ENCODE results near the gene JADE2. TPM values are rescaled to one million over a fixed set of nuclear protein-coding genes. Genes with fewer than 3 reads are reported as not detected.

The JADE2 gene
- total and polyA plus RNA-seq, 4 donors, result 12.4 to 53.5 (median 20.3) TPM

- H3K9ac ChIP-seq (ENCODE audit: insufficient read depth in 1 of 2, low read length in 2 of 2), result no peak overlapping the region
- no peak overlapping the region for H3K27ac ChIP-seq (ENCODE audit: low read depth in 1 of 2, low read length in 1 of 2)
- ATAC-seq (ENCODE audit: insufficient read depth, low FRiP score) (no peak), DNase-seq (no peak)
- peaks cover 0 to 27% (median 10%) of the 10 kb centered on the region in 5 donors for H3K4me1 ChIP-seq (ENCODE audit: control insufficient read depth in 5 of 5, insufficient read depth in 5 of 5, low read length in 5 of 5)
- no peaks in the 10 kb centered on the region for H3K27me3 ChIP-seq (ENCODE audit: control insufficient read depth in 3 of 3, insufficient read depth in 3 of 3, low read length in 2 of 3)
- H3K36me3 ChIP-seq (ENCODE audit: control insufficient read depth in 4 of 4, insufficient read depth in 4 of 4, low read length in 4 of 4), result no peaks in the 10 kb centered on the region
- WGBS, 2 donors, result 90 to 93% methylated on average over 13 of the region's 13 CpGs
- H3K9me3 ChIP-seq (ENCODE audit: control insufficient read depth in 4 of 4, insufficient read depth in 3 of 4, low read length in 3 of 4), result no peaks in the 10 kb centered on the region
- no peak overlapping the region for H3K4me3 ChIP-seq
- TF ChIP-seq, protein P1, sequence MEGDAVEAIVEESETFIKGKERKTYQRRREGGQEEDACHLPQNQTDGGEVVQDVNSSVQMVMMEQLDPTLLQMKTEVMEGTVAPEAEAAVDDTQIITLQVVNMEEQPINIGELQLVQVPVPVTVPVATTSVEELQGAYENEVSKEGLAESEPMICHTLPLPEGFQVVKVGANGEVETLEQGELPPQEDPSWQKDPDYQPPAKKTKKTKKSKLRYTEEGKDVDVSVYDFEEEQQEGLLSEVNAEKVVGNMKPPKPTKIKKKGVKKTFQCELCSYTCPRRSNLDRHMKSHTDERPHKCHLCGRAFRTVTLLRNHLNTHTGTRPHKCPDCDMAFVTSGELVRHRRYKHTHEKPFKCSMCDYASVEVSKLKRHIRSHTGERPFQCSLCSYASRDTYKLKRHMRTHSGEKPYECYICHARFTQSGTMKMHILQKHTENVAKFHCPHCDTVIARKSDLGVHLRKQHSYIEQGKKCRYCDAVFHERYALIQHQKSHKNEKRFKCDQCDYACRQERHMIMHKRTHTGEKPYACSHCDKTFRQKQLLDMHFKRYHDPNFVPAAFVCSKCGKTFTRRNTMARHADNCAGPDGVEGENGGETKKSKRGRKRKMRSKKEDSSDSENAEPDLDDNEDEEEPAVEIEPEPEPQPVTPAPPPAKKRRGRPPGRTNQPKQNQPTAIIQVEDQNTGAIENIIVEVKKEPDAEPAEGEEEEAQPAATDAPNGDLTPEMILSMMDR (IDR thresholded peaks at IDR 0.05; ENCODE audit: control extremely low read depth, extremely low read depth), result no peak
Measured at GRCh38 chr5:134509308-134510040, 16.0 kb upstream of the JADE2 start.

GRCh38 chr5:134510970-134511795, 14.3 kb upstream of the JADE2 start:
- H3K27me3 ChIP-seq (ENCODE audit: control insufficient read depth in 3 of 3, insufficient read depth in 3 of 3, low read length in 2 of 3), result no peaks in the 10 kb centered on the region
- no peaks in the 10 kb centered on the region for H3K9me3 ChIP-seq (ENCODE audit: control insufficient read depth in 4 of 4, insufficient read depth in 3 of 4, low read length in 3 of 4)
- H3K36me3 ChIP-seq (ENCODE audit: control insufficient read depth in 4 of 4, insufficient read depth in 4 of 4, low read length in 4 of 4), result no peaks in the 10 kb centered on the region
- H3K27ac ChIP-seq (ENCODE audit: low read depth in 1 of 2, low read length in 1 of 2), result peak overlapping the region in 1 of 2 donors; percentile 66
- peak; percentile 30 for ATAC-seq (ENCODE audit: insufficient read depth, low FRiP score)
- no peak overlapping the region for H3K9ac ChIP-seq (ENCODE audit: insufficient read depth in 1 of 2, low read length in 2 of 2)
- TF ChIP-seq, protein P1 (IDR thresholded peaks at IDR 0.05; ENCODE audit: control extremely low read depth, extremely low read depth), result no peak
- peaks cover 0 to 26% (median 10%) of the 10 kb centered on the region in 5 donors for H3K4me1 ChIP-seq (ENCODE audit: control insufficient read depth in 5 of 5, insufficient read depth in 5 of 5, low read length in 5 of 5)
- WGBS, 2 donors, result 65 to 81% methylated on average over 9 of the region's 9 CpGs
- H3K4me3 ChIP-seq, result no peak overlapping the region
- peak in 2 of 3 donors; percentile 23 to 53 for DNase-seq

DNA sequence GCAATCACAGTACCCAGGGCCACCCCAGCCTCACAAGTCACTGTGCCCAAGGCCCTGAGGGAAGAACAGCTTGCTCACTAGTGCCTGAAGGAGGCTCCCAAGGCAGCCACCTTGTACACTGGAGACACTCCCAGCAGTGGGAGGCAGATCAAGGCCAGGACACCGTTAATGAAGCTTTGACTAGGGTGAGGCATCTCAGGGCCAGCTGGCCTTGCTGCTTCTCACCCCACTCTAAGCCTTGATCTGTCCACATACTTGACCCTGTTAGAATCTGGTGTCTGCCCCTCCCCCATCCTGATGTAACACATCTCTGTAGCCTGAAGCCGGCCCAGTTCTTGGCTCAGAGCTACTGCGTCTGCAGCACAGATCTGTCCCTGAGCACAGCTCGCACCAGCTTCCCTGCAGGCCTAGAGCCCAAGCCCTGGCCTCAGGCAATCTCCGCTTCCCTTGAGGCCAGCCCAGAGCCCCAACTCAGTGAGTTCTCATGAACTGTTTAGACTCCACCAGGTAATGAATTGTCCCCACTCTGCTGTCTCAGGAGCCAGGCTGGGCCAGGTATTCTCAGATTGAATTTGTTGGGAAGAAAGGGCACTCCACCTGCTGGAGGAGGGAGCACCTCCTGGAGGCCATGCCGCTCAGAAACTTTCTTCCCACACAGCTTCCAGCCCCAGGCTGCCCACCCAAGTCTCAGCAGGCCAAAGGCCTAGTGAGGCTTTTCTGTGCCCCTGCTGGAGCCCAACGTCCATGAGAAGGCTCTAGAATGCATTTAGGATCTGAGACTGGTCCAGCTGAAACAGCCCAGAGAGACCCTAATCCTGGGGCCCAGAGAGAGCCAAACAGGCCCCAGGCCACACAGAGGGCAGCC, 13.4 kb upstream of the JADE2 start:
- TF ChIP-seq, protein P1 (IDR thresholded peaks at IDR 0.05; ENCODE audit: control extremely low read depth, extremely low read depth), result no peak
- peaks cover 0 to 17% (median 10%) of the 10 kb centered on the region in 5 donors for H3K4me1 ChIP-seq (ENCODE audit: control insufficient read depth in 5 of 5, insufficient read depth in 5 of 5, low read length in 5 of 5)
- ATAC-seq (ENCODE audit: insufficient read depth, low FRiP score) (peak; percentile 77), DNase-seq (peak; percentile 79 to 89 (median 81))
- H3K9ac ChIP-seq (ENCODE audit: insufficient read depth in 1 of 2, low read length in 2 of 2), result no peak overlapping the region
- no peaks in the 10 kb centered on the region for H3K9me3 ChIP-seq (ENCODE audit: control insufficient read depth in 4 of 4, insufficient read depth in 3 of 4, low read length in 3 of 4)
- peak overlapping the region; percentile 3 to 66 for H3K27ac ChIP-seq (ENCODE audit: low read depth in 1 of 2, low read length in 1 of 2)
- 66 to 70% methylated on average over 7 of the region's 7 CpGs for WGBS, 2 donors
- H3K27me3 ChIP-seq (ENCODE audit: control insufficient read depth in 3 of 3, insufficient read depth in 3 of 3, low read length in 2 of 3), result no peaks in the 10 kb centered on the region
- no peaks in the 10 kb centered on the region for H3K36me3 ChIP-seq (ENCODE audit: control insufficient read depth in 4 of 4, insufficient read depth in 4 of 4, low read length in 4 of 4)
- H3K4me3 ChIP-seq, result no peak overlapping the region
